ENCODE measurements around the gene RANBP17.

RANBP17 gene

GRCh38 chr5:171323806-171324632 lies 462.2 kb downstream of the RANBP17 start:
- no peak for DNase-seq

DNA sequence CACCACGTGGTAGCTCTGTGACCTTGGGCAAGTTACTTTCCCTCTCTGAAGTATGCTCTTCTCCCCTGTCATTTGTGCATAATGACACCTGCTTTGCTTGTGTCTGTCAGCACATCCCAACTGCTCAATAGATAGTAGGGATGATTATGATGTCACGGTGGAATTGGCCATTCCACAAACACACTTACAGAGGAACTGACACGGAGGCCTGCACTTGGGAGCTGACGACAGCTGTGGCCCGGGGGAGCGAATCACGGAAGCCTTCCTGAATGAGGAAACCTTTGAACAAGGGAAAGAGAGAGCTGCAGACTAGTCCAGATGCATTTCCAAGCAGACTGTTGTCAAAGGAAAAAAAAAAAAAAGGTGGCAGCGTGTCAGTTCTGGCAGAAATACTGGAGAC lies 468.2 kb downstream of the RANBP17 start:
- no peak for DNase-seq

DNA sequence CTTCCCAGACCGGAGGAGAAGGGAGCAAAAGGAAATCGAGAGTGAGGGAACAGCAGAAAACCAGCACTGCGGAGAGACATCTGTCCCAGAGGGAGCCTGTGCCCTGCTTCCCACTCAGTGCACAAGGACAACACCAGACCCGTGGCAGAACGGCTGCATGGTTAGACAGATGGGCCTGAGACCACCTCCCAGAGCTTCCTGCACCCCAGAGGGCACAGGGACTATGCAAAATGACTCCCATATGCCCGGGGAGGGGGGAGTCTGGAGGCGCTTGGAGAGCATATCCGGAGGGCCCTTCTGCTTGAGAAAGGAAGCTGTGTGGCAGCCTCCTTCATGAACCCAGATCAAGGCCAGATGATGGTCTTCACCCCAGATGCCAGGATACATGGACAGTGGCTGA lies 473.8 kb downstream of the RANBP17 start:
- no peak for DNase-seq

DNA sequence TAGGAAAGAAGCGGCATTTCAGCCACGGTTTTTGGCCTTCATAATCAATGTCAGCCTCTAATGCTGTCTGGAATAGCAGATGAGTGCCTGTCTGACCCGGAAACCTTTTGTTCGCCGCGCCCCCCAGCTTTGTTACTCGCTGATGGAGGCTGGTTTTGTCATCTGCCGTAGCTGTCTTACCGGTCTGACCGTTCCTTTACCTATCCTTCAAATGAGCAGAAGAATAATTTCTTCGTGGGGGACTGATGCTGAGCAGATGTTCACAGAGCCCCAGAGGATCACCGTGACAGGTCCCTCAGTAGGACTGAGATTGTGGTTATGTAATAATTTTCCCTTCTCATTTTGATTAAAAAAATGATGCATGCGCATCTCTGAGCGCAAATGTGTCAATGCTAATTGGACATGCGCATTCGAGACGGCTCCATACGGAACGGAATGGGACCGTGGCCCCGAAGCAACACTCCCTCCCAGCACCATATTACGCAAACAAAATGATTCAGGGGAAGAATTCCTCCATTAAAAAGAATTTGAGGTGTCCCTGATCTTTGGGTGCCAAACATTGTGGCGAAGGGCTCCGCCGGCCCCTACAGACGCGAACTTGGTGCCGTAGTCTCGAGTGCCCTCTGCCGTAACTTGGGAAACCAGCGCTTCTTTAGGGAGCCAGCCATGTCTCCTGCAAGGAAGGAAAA lies 474.8 kb downstream of the RANBP17 start:
- no peak for DNase-seq

DNA sequence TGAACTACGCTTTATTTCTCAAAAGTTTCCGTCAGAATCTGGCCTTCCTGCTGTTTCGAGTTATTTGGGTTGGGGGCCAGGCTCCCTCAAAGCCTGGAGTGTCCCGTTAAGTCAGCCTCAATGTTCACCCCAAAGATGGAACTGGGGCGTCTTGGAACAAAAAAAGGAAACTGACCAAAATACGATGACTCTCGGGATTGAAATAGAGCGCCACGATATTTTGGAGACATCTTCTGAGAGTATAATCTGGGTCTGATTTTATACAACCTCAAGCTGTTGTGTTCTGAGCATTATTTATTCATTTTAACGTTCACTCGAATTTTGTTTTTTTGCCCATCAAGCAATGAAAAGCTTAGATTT lies 475.4 kb downstream of the RANBP17 start:
- no peak for DNase-seq

- DNase-seq: no peak
These were observed 478.2 kb downstream of the RANBP17 start for GRCh38 chr5:171340042-171340441.

DNA sequence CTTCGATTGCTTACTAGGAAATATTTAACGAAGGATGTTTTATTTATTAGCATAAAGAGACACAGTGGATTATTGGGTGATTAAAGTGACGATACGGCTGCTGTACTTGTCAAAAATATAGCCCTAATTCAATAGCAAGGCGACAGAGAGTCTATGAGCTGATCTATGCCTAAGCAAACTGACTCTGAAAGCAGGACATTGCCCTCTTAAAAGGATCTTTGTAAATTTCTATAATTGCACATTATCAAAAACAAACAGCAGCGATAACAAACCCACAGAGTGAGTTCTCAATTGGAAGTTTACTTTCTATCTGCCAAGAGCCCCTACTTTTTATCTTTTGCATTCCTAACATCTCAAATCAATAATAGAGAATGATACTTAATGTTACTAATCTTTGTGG lies 478.7 kb downstream of the RANBP17 start:
- DNase-seq: no peak

GRCh38 chr5:171342362-171343111 lies 480.7 kb downstream of the RANBP17 start:
- DNase-seq: no peak

DNA sequence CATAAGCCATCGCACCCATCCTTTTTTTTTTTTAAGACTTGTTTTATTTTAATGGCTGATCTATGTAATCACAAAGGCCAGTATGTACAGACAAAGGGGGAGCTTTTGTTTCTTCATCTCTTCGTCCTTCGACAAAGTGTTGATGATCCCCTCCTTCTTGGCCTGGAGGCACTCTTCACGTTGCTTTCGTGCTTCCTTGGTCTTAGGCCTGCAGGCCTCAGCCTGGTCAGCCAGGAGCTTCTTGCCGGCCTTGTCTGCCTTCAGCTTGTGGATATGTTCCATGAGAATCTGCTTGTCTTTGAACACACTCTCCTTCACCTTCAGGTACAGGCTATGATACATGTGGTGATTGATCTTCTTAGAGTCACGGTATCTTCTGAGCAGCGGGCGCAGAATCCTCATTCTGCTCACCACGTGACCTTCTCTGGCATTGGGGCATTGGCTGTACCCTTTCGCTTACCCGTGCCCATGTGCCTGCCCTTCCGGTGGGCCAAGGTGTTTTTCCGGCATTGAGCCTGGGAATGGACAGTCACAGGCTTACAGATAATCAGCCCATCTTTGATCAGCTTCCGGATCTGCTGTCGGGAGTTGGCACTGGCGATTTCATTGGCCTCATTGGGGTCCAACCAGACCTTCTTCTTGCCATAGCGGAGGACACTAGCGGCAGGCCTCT lies 483.3 kb downstream of the RANBP17 start:
- no peak for DNase-seq
